ENCODE data around the gene DTNA.
"Not testable (repeated sequence)": the region's sequence is repeated elsewhere in the genome, so short reads cannot be mapped to it uniquely, and the experiment has no call there.

The DTNA gene

GRCh38 chr18:34864836-34865497 lies 154.9 kb downstream of the DTNA start:
- no peak for DNase-seq

DNA sequence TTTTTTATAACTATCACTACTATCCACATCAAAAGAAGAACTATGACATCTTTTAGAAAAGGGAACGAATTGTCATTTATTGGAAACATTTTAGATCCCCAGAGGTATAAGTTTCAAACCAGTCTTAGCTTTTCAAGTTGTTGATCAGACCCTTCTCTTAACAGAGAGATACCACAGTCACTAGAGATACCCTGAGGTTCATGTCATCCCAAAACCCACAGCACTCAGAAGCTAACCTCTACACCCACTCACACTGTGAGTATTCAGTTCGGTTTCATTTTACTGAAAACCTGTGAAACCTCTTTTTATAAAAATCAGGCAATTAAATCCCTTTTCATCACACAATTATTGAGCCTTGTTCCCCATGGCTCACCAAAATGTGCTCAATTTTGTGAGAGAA lies 156.2 kb downstream of the DTNA start:
- DNase-seq = no peak

DNA sequence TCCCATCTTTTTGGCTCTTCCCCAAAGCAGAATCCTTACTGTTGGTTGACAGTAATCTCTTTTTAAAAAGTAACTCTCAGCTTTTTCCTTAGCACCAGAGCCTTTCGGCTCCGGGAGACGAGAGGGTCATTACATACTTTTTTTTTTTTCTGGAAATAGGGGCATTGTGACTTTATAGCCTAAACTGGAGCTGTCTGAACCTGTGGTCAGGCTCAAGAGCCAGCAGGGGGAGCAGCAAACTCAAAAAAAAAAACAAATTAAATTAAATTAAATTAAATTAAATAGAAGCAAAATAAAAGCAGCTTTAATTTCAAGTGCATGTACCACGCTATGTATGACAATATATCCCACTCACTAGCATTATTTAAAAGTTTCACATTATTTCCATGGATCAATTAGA lies 156.6 kb downstream of the DTNA start:
- no peak for DNase-seq

- DNase-seq = no peak
These were observed 157.4 kb downstream of the DTNA start for GRCh38 chr18:34867520-34867919.

DNA sequence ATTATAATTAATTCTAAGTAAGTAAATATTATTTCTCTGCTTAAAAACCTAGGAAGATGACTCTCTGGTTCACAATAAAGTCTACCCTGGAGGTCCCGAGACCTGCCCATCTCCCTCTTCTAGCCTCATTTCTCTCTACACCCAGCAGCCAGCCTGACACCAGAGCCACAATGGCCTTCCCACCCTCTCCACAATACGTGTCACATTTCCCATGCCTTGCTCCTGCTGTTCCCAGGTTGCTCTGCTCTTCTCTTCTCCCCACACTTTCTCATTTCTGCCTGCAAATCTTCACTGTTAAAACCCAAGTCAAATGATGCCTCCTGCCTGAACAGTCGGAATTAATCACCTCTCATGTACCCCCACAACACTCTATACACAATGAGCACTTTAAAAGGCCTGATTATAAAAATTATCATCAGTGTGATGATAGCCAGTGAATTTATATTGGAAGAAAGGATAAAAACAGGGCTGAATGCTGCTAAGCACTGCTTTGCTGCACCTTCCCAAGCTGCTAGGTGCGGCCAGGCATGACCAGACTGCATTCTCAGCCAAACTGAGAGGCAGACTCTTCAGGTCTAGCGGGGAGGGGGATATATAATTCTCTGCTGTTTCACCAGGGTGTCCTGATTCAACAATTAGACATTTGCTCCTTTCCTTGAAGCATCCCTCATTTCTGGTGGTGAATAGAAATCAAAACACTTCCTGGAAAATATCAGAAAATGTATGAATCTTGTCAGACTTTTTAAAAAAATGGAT lies 160.6 kb downstream of the DTNA start:
- peak; percentile 12 for DNase-seq

DNA sequence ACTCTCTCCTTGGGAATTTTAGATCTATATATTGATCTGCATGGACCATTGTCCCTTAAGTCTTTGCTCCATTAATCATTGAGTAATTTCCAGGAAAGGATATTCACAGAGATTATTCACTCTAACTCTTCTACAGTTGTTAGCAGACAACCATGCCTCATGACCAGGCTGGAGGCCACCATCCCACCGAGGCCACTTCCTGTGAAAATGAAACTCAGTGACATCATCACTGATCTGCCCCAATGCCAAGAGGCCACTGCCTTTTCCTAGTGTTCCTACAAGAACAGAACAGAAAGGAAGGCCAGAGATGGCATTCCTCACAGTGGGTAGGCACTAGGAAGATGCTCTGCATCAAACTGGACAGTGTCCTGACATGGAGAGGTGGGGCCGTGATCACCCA lies 161.3 kb downstream of the DTNA start:
- DNase-seq = no peak

DNA sequence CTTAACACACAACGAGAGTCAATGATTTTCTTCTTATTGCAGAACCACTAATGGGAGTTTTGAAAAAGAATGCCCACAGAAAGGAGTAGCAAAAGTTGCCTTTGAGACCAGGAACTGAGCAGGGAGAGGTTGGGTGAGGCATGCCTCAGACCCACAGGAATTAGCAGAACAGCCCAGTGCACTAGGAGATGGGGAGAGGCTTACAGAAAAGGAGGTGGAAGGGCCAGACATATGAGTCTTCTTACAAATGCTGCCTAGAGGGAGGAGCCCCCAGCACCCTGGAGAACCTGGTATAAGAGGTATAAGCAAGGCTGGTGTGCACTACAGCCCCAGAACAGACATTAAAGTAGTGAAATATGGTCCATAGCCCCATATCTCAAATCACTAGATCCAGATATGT lies 162.0 kb downstream of the DTNA start:
- no peak for DNase-seq

DNA sequence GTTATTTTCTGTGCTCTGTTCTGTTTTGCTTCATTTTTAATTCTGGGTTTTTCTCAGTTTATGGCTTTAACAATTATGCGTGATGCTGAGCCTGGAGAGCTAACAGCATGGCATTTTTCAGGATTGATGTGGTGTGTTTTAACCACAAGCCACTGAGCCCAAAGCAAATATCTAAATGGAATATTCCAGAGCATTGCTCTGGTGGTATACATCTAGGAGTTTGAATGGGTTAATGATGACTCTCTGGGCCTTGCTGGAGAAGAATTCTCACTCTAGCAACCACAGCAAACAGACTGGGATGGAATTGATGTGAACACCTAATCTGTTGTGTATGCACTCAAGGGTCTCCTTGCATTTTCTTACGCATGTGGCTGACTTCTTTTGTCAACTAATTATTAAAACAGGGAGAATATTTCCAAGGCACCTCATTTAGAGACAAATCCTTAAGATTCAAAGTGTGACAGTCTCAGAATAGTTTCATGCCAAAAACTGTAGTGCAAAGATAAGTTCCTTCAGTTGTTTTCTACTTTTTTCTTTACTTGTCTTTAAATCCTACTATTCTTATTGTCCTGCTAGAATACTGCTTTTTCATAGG lies 164.0 kb downstream of the DTNA start:
- DNase-seq = no peak

DNA sequence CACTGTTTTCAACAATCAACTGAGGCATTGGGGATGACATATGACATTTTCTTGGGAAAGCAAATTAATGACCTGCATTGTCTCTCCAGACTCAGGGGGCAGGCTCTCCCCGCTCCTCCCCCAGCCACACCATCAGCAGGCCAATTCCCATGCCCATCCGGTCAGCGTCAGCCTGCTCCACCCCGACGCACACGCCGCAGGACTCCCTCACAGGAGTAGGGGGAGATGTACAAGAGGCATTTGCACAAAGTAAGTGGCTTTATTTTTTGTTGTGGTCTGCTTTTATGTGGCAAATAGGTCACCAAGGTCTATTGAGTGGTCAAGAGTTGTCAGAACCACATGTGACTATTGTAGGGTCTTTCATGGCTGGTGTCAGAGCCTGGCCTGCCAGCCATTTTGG lies 165.1 kb downstream of the DTNA start:
- DNase-seq = no peak

DNA sequence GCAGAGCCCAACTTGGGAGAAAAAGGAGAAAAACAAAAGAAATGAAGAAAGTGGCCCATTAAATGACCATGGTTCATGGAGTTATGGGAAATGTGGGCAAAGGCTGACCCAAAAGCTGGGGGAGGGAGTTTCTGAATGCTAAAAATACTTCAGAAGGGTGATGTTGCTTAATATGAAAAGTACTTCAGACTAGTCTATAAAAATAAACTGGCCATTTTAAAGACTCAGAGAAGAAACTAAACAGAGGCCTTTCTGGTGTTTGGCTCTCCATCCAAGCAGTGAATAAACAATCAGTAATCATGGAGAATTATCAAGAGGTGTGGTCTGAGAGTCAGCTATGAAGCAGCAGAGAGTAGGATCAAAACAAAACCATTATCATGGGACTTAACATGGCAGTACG lies 170.3 kb downstream of the DTNA start:
- DNase-seq = no peak

GRCh38 chr18:34880882-34881834 lies 171.1 kb downstream of the DTNA start:
- DNase-seq = no peak

DNA sequence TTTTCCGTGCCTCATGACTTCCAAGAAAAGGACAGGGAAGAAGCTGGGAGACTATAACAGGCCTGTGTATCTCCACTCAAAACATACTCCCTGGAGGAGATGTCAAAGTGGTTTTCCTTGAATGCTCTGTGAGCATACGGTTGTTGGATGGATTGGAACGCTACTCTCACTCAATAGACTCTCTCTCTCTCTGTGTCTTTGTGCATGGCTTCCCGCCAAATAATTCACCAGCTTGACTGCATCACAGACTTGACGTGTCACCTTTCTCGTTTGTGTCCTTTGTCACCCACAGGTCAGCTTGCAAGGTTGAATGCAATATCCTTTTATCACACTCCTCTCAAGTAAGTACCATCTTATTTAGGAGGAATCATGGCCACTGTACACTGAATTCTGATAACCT lies 174.3 kb downstream of the DTNA start:
- DNase-seq = no peak

- DNase-seq = no peak
These were observed 176.1 kb downstream of the DTNA start for GRCh38 chr18:34886177-34886576.

DNA sequence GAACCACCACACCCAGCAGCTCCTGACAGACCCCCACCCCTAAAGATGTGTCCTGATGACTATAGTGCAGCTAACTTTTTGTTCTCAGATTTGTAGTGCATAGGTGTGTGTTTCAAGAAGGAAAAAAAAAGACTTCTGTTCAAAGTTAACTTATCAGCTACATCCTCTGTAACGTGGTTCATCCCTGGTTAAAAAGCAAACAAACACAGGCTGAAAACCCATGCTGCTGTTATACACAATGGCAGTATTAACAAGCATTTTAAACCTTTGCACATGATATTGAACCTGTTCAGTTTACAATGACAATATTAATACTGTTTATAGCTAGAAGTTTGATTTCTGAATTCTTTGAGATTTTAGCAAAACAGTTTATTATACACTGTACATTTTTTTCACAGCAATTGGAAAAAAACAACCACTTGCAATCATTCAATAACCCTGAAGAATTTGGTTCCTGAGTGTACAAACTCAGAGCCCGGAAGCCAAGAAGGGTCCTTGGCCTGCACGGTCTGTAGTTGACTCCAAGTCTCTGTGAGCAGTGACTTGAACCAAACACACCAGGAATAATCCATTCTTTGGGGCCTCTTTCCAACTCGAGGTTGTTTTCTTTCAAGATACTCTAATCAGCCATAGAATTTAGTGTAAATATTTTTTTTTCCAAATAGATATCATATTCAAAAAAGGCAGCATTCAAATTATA lies 177.9 kb downstream of the DTNA start:
- no peak for DNase-seq

GRCh38 chr18:34890486-34891085 lies 180.5 kb downstream of the DTNA start:
- no peak for DNase-seq

DNA sequence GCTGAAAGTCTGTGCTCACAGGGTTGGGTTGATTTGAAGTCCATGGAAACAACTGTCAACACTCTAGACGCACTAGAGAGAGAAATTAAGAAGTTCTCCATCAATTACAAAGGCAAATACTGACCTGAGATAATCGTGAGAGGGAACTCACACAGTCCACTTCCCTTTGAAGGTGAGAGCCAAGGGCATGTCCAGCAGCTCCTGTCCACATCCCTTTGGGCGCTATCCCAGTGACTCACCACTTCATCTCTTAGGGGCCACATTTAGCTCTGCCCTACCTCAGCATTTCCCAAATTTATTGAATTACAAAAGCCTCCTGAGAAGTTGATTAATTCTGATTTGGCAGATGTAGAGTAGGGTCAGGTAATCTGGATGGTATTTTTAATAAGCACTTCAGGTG lies 182.3 kb downstream of the DTNA start:
- no peak for DNase-seq

- no peak for DNase-seq
These were observed 183.1 kb downstream of the DTNA start for GRCh38 chr18:34893239-34893638.

- DNase-seq = no peak
These were observed 191.2 kb downstream of the DTNA start for GRCh38 chr18:34901299-34901698.

- no peak for DNase-seq
These were observed 194.9 kb downstream of the DTNA start for GRCh38 chr18:34904994-34905393.

GRCh38 chr18:34906985-34907384 lies 196.9 kb downstream of the DTNA start:
- not testable (repeated sequence) for DNase-seq

DNA sequence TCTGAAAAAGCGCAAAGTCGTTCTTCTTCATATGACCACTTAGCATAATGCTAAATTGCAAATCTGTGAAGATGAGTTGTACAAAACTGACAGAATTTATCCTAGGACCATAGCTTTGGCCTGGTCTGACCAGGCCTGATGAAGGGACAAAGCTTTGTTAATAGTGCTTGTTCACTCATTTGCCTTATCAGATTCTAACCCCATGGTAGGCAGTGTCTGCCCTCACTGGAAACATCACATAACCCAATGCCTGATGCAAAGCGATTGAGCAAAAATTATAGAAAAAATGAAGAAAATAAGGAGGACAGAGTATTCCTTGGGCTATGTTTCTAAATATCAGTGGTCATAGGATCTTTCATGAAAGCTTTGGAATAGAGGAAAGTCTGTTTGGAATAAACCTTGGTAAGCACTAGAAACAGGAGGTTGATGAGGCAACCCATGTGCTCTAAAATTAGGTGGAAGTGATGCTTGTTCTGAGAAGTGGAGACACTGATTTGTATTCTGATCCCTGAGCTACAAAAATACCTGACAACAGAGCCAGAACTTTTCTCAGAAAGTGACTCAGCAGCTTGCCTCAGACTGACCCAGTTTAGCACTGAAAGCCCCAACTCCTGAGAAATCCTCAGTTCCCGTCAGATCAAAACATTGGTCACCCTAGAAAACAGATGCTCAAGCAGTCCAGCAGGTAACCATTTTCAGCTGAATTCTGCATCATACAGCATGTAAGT lies 199.7 kb downstream of the DTNA start:
- DNase-seq = no peak

Measured in NCI-H2227 treated with DMSO at 0.1 percent for 48 hours (cell line).